ENCODE data around the gene PRKCD.

Gene PRKCD

GRCh38 chr3:53151465-53151864 is 9.5 kb upstream of the PRKCD start:
- no peak for TF ChIP-seq CTCF (IDR thresholded peaks at IDR 0.05; ENCODE audit: low read depth, low read length)
- no peak overlapping the region for H3K4me3 ChIP-seq (ENCODE audit: low read depth, low read length)

DNA sequence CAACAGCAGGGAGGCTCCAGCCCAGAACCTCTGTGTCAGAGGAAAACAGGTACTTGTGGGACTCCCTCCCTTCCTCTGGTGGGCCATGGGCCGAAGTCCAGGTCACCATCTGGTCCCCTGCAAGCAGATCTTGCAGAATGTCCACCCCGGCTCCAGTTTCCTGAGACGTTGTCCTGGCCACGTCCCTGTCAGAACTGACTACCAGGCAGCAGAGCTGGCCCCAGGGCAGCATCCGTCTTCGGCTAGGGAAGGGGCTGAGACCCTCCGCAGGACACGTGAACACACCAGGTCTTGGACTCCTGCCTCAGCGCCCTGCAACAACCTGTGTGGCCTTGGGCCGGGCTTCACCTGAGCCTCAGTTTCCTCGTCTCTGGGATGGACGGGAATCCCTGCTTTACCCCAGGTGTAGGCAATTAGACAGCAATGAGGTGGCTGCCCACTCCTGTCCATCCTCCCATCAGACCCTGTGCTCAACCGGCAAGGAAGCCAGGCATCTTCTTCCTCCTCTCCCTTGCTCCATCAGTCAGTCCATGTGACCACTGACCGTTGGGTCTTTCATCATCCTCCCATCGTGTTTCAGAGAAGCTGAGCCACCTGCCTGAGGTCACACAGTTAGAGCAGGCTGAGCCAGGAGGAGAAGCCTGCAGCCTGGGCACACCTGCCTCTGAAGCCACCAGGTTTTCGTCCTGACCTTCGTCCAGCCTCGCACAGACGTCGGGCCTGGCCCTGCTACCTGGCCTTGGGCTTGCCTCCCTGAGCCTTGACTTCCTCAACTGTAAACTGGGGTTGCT is 8.9 kb upstream of the PRKCD start:
- no peak overlapping the region for H3K4me3 ChIP-seq (ENCODE audit: low read depth, low read length)
- TF ChIP-seq CTCF (IDR thresholded peaks at IDR 0.05; ENCODE audit: low read depth, low read length) = no peak

DNA sequence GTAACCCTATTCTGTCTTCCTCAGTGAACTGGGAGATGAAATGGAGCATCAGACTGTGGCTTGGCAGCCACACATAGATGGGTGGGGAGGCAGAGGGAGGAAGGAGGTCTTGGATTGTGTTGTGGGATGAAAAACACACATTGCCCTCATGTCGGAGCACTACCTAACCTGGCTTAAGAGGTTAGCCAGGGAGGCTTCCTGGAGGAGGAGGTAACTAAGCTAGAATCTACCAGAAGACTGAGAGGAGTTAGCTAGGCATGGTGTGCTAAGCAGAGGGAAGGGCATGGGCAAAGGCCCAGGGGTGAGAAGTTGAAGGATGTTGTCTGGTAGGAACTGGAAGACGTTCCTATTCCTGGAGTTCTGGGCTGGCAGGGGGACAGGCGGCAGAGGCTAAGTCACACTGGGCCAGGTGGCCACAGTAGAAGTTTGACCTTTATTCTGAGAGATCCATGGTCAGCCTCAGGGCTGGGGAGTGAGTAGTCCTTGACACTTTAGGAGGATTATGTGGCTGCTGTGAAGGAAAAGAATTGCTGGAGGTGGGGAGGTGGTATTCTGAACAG is 7.7 kb upstream of the PRKCD start:
- TF ChIP-seq CTCF (IDR thresholded peaks at IDR 0.05; ENCODE audit: low read depth, low read length) = no peak
- no peak overlapping the region for H3K4me3 ChIP-seq (ENCODE audit: low read depth, low read length)

DNA sequence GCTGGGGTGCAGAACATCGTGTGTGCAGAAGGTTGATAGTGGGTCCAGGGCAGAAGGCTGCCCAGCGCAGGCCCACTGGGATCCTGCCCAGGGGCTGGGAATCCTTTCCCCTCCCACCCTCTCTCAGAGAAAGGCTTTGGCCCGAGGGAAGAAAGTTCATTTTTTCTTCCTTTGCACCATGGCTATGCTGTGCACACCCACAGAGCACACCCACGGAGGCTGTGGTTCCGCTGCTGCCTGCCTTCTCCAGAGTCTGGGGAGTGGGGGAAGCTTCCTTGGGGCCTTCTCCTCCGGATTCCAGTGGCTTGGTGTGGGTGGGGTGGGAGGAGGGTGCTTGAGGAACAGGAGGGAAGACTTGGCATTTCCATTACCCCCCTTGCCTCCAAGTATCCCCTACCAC is 7.0 kb upstream of the PRKCD start:
- H3K4me3 ChIP-seq (ENCODE audit: low read depth, low read length) = no peak overlapping the region
- TF ChIP-seq CTCF (IDR thresholded peaks at IDR 0.05; ENCODE audit: low read depth, low read length) = no peak

- no peak for TF ChIP-seq CTCF (IDR thresholded peaks at IDR 0.05; ENCODE audit: low read depth, low read length)
- H3K4me3 ChIP-seq (ENCODE audit: low read depth, low read length) = no peak overlapping the region
These were observed 6.1 kb upstream of the PRKCD start for GRCh38 chr3:53154881-53155285.

DNA sequence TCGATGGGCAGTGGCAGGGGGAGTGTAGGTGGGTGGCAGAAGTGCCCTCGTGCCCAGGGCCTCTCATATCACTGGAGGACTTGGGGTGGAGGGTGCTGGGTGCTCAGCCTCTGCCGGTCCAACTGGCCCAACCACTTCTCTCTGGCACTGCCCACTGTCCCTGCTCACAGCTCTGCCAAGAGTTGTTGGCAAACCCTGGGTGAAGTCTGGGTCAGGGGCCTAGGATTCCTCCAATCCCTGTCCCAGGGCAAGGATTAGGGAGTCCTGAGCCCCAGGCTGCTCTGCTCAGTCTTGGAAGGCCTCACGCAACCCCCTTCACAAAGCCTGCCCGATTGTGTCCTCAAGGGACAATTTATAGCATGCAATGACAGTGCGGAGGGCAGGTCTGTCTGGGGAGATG is 5.2 kb upstream of the PRKCD start:
- TF ChIP-seq CTCF (IDR thresholded peaks at IDR 0.05; ENCODE audit: low read depth, low read length) = no peak
- H3K4me3 ChIP-seq (ENCODE audit: low read depth, low read length) = no peak overlapping the region

DNA sequence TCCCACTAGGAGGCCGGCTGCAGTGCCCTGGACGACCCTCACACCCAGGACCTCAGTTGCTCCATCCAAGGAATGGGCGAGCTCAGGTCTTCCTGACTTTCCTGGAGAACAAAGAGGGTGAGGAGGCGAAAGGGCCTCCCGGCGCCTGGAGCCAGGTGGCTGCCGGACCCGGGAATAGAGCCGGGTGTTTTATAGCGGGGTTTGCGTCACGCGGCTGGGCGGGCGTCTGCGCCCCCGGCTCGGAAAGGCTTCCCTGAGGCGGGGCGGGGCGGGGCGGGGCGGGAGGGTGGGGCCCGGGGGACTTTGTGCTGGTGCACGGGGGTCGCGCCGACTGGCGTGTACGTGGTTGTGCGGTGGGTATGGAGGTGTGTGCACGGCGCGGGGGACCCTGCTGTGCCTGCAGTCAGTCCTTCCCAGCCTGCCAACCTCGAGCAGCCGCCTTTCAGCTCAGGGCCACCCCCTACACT is 4.6 kb upstream of the PRKCD start:
- no peak for TF ChIP-seq CTCF (IDR thresholded peaks at IDR 0.05; ENCODE audit: low read depth, low read length)

More for the DNA sequence above, 4.6 kb upstream of the PRKCD start:
- no peak overlapping the region for H3K4me3 ChIP-seq (ENCODE audit: low read depth, low read length)

Measured in WI38 (cell line).